GM12878 (cell line): Measurements from ENCODE around the gene RND1. TPM values are rescaled to one million over a fixed set of nuclear protein-coding genes. Genes with fewer than 3 reads are reported as not detected.

Experiments
- ATAC-seq: fragments of 200-7000 bp; cut with Tn5 transposase; 3 replicates; pipeline ENCODE4 v1.9.1; 2020; ENCODE audit warnings: mild to moderate bottlenecking, moderate library complexity
- BruUV-seq: library from RNA; stranded (reverse); fragments of 400-500 nt; replicated peaks from 2 replicates; lab custom pipeline; 2021; lab: Mats Ljungman, UMichigan
- CTCF ChIA-PET: fragments of 300-600 bp; sonication (Branson Sonifier 250); formaldehyde crosslinking; extraction: SDS; loops from one replicate; lab custom pipeline; 2021; ENCODE audit warnings: inconsistent platforms; lab: Yijun Ruan, JAX
- POLR2A ChIA-PET: fragments of 350-600 bp; formaldehyde crosslinking; extraction: SDS; loops from one replicate; lab custom pipeline; 2021; ENCODE audit warnings: inconsistent platforms; lab: Charles Lee
- RAD21 ChIA-PET: fragments of 300-600 bp; sonication (Branson Sonifier 250); formaldehyde crosslinking; loops from one replicate; lab custom pipeline; 2023; ENCODE audit warnings: antibody characterized with exemption; ENCODE audit not compliant: unreplicated experiment; lab: Charles Lee
- SMC1A ChIA-PET: fragments of 300-600 bp; sonication (Branson Sonifier 250); formaldehyde crosslinking; loops from one replicate; lab custom pipeline; 2023; ENCODE audit not compliant: unreplicated experiment, uncharacterized antibody; lab: Charles Lee
- DNase-seq: peaks from one replicate; pipeline ENCODE4 v3.0.0-alpha.2; 2011; ENCODE audit warnings: low read depth, low spot score
- FAIRE-seq: peaks from 3 replicates; lab custom pipeline; 2011; peaks lifted over from hg19 to GRCh38; lab: Jason Lieb, UNC
- H2AFZ ChIP-seq: 2 replicates; pipeline ENCODE4 v1.6.0; 2011; ENCODE audit warnings: low read depth, low read length, control low read depth; ENCODE audit not compliant: control insufficient read depth
- H3K27ac ChIP-seq: 2 replicates; pipeline ENCODE4 v1.5.1; 2011; ENCODE audit warnings: control low read depth; ENCODE audit not compliant: control insufficient read depth, insufficient read depth
- H3K27me3 ChIP-seq, 2 experiments: replicated peaks in 1 of 2; 2 replicates each; pipeline versions ENCODE4 v1.6.0 to v1.6.1; 2011; ENCODE audit warnings: low read length in 1 of 2; ENCODE audit not compliant: control insufficient read depth in 2 of 2, insufficient read depth in 2 of 2
- H3K36me3 ChIP-seq, 2 experiments: 2 replicates each; pipeline ENCODE4 v1.5.1; 2011; ENCODE audit warnings: low read length in 1 of 2; ENCODE audit not compliant: control insufficient read depth in 2 of 2, insufficient read depth in 2 of 2
- H3K4me1 ChIP-seq: 2 replicates; pipeline ENCODE4 v1.6.1; 2011; ENCODE audit warnings: mild to moderate bottlenecking, low read length, moderate library complexity, mixed read lengths; ENCODE audit not compliant: control insufficient read depth, insufficient read depth
- H3K4me2 ChIP-seq: 2 replicates; pipeline ENCODE4 v1.6.0; 2011; ENCODE audit warnings: control low read depth; ENCODE audit not compliant: control insufficient read depth, insufficient read depth
- H3K4me3 ChIP-seq: fragments of 200-600 bp; sonication (generic); 2 replicates; pipeline ENCODE4 v1.5.1; 2016
- H3K79me2 ChIP-seq: 2 replicates; pipeline ENCODE4 v1.6.0; 2011; ENCODE audit warnings: low read length; ENCODE audit not compliant: control insufficient read depth, insufficient read depth
- H3K9ac ChIP-seq: 2 replicates; pipeline ENCODE4 v1.8.0; 2011; ENCODE audit warnings: low read length, control low read depth, mixed read lengths; ENCODE audit not compliant: control insufficient read depth, insufficient read depth
- H3K9me3 ChIP-seq: replicated peaks from 3 replicates; pipeline ENCODE4 v1.5.1; 2011; ENCODE audit warnings: mild to moderate bottlenecking, low read length; ENCODE audit not compliant: control insufficient read depth, insufficient read depth
- H4K20me1 ChIP-seq: 2 replicates; pipeline ENCODE4 v1.6.0; 2011; ENCODE audit not compliant: control insufficient read depth, insufficient read depth
- EED ChIP-seq: sonication (generic); IDR thresholded peaks from 2 replicates; pipeline ENCODE4 v1.6.1; 2016; ENCODE audit warnings: antibody characterized with exemption, low read depth
- HCFC1 ChIP-seq: fragments of 150-350 bp; IDR thresholded peaks from 2 replicates; pipeline ENCODE4 v1.6.1; 2014; ENCODE audit warnings: low read length
- POLR2A ChIP-seq: IDR thresholded peaks from 2 replicates; pipeline ENCODE4 v1.6.1; 2011; ENCODE audit warnings: low read depth, mild to moderate bottlenecking, low read length
- POLR2AphosphoS2 ChIP-seq: IDR thresholded peaks from 2 replicates; pipeline ENCODE4 v1.6.1; 2011; ENCODE audit warnings: low read depth, mild to moderate bottlenecking, low read length, improper control_type of control experiment, moderate library complexity
- SMAD5 ChIP-seq: IDR thresholded peaks from 2 replicates; pipeline ENCODE4 v1.6.1; 2016; ENCODE audit warnings: antibody characterized with exemption, low read depth
- TCF7 ChIP-seq: IDR thresholded peaks from 2 replicates; pipeline ENCODE4 v1.6.1; 2014; ENCODE audit warnings: antibody characterized with exemption, borderline replicate concordance
- ZNF24 ChIP-seq: fragments of 450-650 bp; IDR thresholded peaks from 2 replicates; pipeline ENCODE4 v1.6.1; 2017; ENCODE audit warnings: antibody characterized with exemption, mild to moderate bottlenecking
- WGBS: methylation state at CpG from one replicate; pipeline ENCODE4 v1.1.6; 2016; ENCODE audit warnings: low lambda C conversion rate; ENCODE audit not compliant: insufficient replicate concordance, insufficient coverage; ENCODE audit errors: missing lambda C conversion rate; 5-methylcytosine and 5-hydroxymethylcytosine counted together
- in situ Hi-C: fragments of 300-500 bp; cut with MboI; formaldehyde crosslinking; loops from 9 replicates; pipeline ENCODE4 v1.14.3; 2018; ENCODE audit warnings: mixed read lengths
- intact Hi-C: fragments of 100-400 bp; cut with micrococcal nuclease; formaldehyde crosslinking; loops from one replicate; pipeline ENCODE4 v1.14.2; 2022; ENCODE audit not compliant: unreplicated experiment
- polyA plus RNA-seq, 11 experiments: library from polyadenylated mRNA; depleted of rRNA in 4 of 11; unstranded in 6 of 11; stranded (reverse) in 5 of 11; fragments of >200 nt; fragmentation: Nextera tagmentation in 4 of 11; fragmentation: Illumina TruSeq in 1 of 11; extraction: Ambion mirVana in 4 of 11; extraction: Trizol in 1 of 11; gene quantifications; 1 replicate in 1 of 11; 2 replicates in 10 of 11; pipeline versions ENCODE4 v1.2.1 to v1.2.3, GENCODE V29; 2011 to 2016; ENCODE audit warnings: inconsistent platforms in 2 of 11, missing spikeins in 2 of 11, low read depth in 1 of 11
- total RNA-seq, 4 experiments: library from RNA; depleted of rRNA in 3 of 4; stranded (reverse); fragments of >200 nt in 3 of 4; fragmentation: Illumina TruSeq in 1 of 4; extraction: Trizol in 1 of 4; gene quantifications; 2 replicates each; pipeline versions ENCODE4 v1.2.1 to v1.2.3, GENCODE V29; 2013 to 2021
- TF ChIP-seq, protein P1 (sequence below): fragments of 450-650 bp; IDR thresholded peaks from 2 replicates; pipeline ENCODE4 v1.6.1; 2018; ENCODE audit warnings: borderline replicate concordance, mild to moderate bottlenecking; ENCODE audit not compliant: partially characterized antibody
- TF ChIP-seq, protein P2 (sequence below): fragments of 450-650 bp; formaldehyde crosslinking; IDR thresholded peaks from 2 replicates; pipeline ENCODE4 v1.4.0; 2020; ENCODE audit warnings: mild to moderate bottlenecking, moderate library complexity

The RND1 gene
- total and polyA plus RNA-seq, 10 of the 15 experiments (the other 5 are each of a cell fraction or from before 2014, with no cell fraction given) = 0.24 to 5.1 (median 1.5) TPM

DNA sequence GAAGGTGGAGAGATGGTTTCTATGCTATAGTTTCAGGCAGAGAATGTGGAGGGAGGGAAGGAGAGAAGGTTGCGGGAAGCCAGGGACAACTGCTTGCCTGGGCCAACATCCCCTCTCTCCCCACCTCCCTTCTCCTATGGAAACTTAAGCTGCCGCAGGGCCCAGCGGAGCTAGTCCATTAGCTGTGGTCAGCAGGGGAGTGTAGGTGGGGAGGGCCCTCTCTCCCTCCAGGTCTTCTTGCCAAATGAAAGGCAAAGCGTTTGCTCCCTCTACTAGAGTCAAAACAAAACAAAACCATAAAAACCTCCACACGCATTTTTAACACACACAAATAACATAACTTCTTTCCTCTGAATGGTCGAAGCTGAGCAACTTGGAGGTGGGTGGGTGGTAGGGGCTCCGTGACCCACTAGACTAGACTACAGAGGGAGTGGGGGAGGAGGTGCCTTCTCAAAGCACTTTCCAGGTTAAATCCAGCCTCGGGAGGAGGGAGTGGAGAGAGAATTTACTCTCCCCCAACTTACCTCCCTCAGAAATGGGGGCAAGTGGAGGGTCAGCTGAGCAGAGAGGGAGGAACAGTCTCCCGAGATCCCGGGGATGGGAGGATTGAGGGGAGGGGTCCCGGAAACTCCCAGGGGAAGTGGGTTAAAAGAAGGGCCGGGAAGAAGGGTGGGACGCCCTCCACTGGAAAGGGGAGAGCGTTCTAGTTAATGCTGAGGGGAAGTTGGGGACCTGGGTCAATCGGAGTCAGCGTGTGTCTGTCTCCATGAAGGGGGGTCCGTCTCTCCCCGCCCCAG lies 52.0 kb downstream of the RND1 start:
- Histone ChIP-seq H2AFZ (peak overlapping the region; percentile 95), H3K4me2 (peak overlapping the region; percentile 92), H3K27me3 (peaks cover 1 to 3% of the 10 kb centered on the region in 2 experiments; a peak in 3 of 4 replicates), H3K4me3 (peak overlapping the region; percentile 66; the same call in 1 of the 2 replicates), H4K20me1 (no peaks in the 10 kb centered on the region), H3K4me1 (peaks cover 7% of the 10 kb centered on the region), H3K79me2 (no peaks in the 10 kb centered on the region), H3K36me3 (no peaks in the 10 kb centered on the region), H3K27ac (no peak overlapping the region), H3K9me3 (no peaks in the 10 kb centered on the region), H3K9ac (peak overlapping the region; percentile 55; the same call in 1 of the 2 replicates)
- 27% methylated on average over 18 of the region's 18 CpGs for WGBS
- TF ChIP-seq POLR2AphosphoS2 (no peak), POLR2A (no peak), HCFC1 (no peak), ZNF24 (no peak), EED (no peak), TCF7 (no peak), SMAD5 (no peak)
- TF ChIP-seq, protein P1, sequence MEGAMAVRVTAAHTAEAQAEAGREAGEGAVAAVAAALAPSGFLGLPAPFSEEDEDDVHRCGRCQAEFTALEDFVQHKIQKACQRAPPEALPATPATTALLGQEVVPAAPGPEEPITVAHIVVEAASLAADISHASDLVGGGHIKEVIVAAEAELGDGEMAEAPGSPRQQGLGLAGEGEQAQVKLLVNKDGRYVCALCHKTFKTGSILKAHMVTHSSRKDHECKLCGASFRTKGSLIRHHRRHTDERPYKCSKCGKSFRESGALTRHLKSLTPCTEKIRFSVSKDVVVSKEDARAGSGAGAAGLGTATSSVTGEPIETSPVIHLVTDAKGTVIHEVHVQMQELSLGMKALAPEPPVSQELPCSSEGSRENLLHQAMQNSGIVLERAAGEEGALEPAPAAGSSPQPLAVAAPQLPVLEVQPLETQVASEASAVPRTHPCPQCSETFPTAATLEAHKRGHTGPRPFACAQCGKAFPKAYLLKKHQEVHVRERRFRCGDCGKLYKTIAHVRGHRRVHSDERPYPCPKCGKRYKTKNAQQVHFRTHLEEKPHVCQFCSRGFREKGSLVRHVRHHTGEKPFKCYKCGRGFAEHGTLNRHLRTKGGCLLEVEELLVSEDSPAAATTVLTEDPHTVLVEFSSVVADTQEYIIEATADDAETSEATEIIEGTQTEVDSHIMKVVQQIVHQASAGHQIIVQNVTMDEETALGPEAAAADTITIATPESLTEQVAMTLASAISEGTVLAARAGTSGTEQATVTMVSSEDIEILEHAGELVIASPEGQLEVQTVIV = no peak
- TF ChIP-seq, protein P2, sequence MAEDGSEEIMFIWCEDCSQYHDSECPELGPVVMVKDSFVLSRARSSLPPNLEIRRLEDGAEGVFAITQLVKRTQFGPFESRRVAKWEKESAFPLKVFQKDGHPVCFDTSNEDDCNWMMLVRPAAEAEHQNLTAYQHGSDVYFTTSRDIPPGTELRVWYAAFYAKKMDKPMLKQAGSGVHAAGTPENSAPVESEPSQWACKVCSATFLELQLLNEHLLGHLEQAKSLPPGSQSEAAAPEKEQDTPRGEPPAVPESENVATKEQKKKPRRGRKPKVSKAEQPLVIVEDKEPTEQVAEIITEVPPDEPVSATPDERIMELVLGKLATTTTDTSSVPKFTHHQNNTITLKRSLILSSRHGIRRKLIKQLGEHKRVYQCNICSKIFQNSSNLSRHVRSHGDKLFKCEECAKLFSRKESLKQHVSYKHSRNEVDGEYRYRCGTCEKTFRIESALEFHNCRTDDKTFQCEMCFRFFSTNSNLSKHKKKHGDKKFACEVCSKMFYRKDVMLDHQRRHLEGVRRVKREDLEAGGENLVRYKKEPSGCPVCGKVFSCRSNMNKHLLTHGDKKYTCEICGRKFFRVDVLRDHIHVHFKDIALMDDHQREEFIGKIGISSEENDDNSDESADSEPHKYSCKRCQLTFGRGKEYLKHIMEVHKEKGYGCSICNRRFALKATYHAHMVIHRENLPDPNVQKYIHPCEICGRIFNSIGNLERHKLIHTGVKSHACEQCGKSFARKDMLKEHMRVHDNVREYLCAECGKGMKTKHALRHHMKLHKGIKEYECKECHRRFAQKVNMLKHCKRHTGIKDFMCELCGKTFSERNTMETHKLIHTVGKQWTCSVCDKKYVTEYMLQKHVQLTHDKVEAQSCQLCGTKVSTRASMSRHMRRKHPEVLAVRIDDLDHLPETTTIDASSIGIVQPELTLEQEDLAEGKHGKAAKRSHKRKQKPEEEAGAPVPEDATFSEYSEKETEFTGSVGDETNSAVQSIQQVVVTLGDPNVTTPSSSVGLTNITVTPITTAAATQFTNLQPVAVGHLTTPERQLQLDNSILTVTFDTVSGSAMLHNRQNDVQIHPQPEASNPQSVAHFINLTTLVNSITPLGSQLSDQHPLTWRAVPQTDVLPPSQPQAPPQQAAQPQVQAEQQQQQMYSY (CRISPR knock-in tag) = no peak
- in situ Hi-C loops = no loop called here
- FAIRE-seq (no peak), ATAC-seq (no peak), DNase-seq (no peak)
- BruUV-seq = no TSS peak
- intact Hi-C loops = no loop called here
- CTCF ChIA-PET = interaction anchor here (1.1 to 5.7 kb wide), 18 partner anchors 10 to 175 kb away, joined by 3 to 58 read pairs (median 6); partner anchors contain the start of genes ADCY6, ARF3, CCNT1 and DDX23
- SMC1A ChIA-PET = no interaction called here
- POLR2A ChIA-PET = interaction anchor here (2.9 kb wide), 1 partner anchor 52 kb away, joined by 13 read pairs; the partner anchor contains the start of gene RND1
- RAD21 ChIA-PET = interaction anchor here (0.6 kb wide), 1 partner anchor 70 kb away, joined by 3 read pairs; no protein-coding TSS in a partner anchor
